A673 (cell line): ENCODE results near the gene NIM1K.

ENCODE experiments used
- EZH2 ChIP-seq: fragments of 200-600 bp; sonication (generic); IDR thresholded peaks from 2 replicates; pipeline ENCODE4 v1.6.1; 2017; ENCODE audit warnings: borderline replicate concordance, low read depth, mild to moderate bottlenecking, mixed read lengths, antibody characterized with exemption, low read length; ENCODE audit not compliant: poor library complexity, severe bottlenecking
- TF ChIP-seq, protein P1 (sequence below): fragments of 300-800, 200-600 bp; sonication (generic); conservative IDR thresholded peaks from 2 replicates; pipeline ENCODE4 v1.5.1; 2017; ENCODE audit warnings: low read depth, mild to moderate bottlenecking, antibody characterized with exemption, low read length, moderate library complexity, mixed read lengths

DNA sequence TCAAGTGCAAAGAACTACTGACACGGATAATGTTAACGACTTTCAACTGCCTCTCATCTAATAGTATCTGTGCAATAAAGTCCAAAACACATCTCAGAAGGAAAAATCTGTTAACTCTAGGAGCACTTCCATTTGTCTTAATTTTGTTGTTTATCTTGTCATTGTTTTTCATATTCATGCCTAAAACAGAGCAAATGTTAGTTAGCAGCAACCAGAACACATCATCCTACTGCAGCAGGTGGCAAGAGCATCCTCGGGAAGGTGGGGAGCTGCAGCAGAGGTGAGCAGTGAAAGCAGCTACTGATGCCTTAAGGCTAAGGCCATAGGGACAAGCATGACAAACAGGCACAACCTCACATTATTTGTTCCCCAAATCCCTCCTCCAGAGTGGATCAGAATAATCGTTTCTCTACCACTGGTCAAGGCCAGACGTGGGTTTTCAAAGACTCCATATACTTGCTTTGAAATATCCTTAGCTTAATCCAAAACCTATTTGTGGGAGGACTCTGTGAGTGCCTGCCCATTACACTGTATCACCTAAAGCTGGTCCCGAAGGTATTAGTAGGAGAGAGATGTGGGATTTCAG, 120.1 kb downstream of the NIM1K start:
- TF ChIP-seq, protein P1, sequence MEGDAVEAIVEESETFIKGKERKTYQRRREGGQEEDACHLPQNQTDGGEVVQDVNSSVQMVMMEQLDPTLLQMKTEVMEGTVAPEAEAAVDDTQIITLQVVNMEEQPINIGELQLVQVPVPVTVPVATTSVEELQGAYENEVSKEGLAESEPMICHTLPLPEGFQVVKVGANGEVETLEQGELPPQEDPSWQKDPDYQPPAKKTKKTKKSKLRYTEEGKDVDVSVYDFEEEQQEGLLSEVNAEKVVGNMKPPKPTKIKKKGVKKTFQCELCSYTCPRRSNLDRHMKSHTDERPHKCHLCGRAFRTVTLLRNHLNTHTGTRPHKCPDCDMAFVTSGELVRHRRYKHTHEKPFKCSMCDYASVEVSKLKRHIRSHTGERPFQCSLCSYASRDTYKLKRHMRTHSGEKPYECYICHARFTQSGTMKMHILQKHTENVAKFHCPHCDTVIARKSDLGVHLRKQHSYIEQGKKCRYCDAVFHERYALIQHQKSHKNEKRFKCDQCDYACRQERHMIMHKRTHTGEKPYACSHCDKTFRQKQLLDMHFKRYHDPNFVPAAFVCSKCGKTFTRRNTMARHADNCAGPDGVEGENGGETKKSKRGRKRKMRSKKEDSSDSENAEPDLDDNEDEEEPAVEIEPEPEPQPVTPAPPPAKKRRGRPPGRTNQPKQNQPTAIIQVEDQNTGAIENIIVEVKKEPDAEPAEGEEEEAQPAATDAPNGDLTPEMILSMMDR: no peak
- no peak for TF ChIP-seq EZH2
